ENCODE data around the gene SOX8. TPM values are rescaled to one million over a fixed set of nuclear protein-coding genes. Genes with fewer than 3 reads are reported as not detected.
A peak's percentile ranks its signal among the peaks of the same experiment; 100 is the strongest.

Gene SOX8
- total and polyA plus RNA-seq, 4 donors = 0.33 to 4.0 (median 0.39) TPM

GRCh38 chr16:959232-960040 is 22.1 kb upstream of the SOX8 start:
- H3K9ac ChIP-seq (ENCODE audit: insufficient read depth in 1 of 2, low read length in 2 of 2) = no peak overlapping the region
- no peaks in the 10 kb centered on the region for H3K9me3 ChIP-seq (ENCODE audit: control insufficient read depth in 4 of 4, insufficient read depth in 3 of 4, low read length in 3 of 4)
- peaks cover 0 to under 1% (median 0%) of the 10 kb centered on the region in 4 donors for H3K36me3 ChIP-seq (ENCODE audit: control insufficient read depth in 4 of 4, insufficient read depth in 4 of 4, low read length in 4 of 4)
- 90 to 94% methylated on average over 24 of the region's 24 CpGs for WGBS, 2 donors
- H3K4me1 ChIP-seq (ENCODE audit: control insufficient read depth in 5 of 5, insufficient read depth in 5 of 5, low read length in 5 of 5) = peaks cover 0 to 11% (median 9%) of the 10 kb centered on the region in 5 donors
- H3K27ac ChIP-seq (ENCODE audit: low read depth in 1 of 2, low read length in 1 of 2) = no peak overlapping the region
- DNase-seq (no peak), ATAC-seq (ENCODE audit: insufficient read depth, low FRiP score) (no peak)
- TF ChIP-seq CTCF (IDR thresholded peaks at IDR 0.05; ENCODE audit: control extremely low read depth, extremely low read depth) = no peak
- H3K27me3 ChIP-seq (ENCODE audit: control insufficient read depth in 3 of 3, insufficient read depth in 3 of 3, low read length in 2 of 3) = no peaks in the 10 kb centered on the region
- H3K4me3 ChIP-seq = no peak overlapping the region

- DNase-seq = no peak
- H3K27ac ChIP-seq (ENCODE audit: low read depth in 1 of 2, low read length in 1 of 2) = no peak overlapping the region
- H3K9me3 ChIP-seq (ENCODE audit: control insufficient read depth in 4 of 4, insufficient read depth in 3 of 4, low read length in 3 of 4) = peaks cover 0 to 2% (median 2%) of the 10 kb centered on the region in 4 donors
- H3K4me3 ChIP-seq = no peak overlapping the region
- H3K4me1 ChIP-seq (ENCODE audit: control insufficient read depth in 5 of 5, insufficient read depth in 5 of 5, low read length in 5 of 5) = peaks cover 0 to 15% (median 9%) of the 10 kb centered on the region in 5 donors
- WGBS, 2 donors = 87 to 92% methylated on average over 21 to 22 of the region's 22 CpGs
- H3K9ac ChIP-seq (ENCODE audit: insufficient read depth in 1 of 2, low read length in 2 of 2) = no peak overlapping the region
- H3K36me3 ChIP-seq (ENCODE audit: control insufficient read depth in 4 of 4, insufficient read depth in 4 of 4, low read length in 4 of 4) = peaks cover 0 to 15% (median 5%) of the 10 kb centered on the region in 4 donors
- no peak for ATAC-seq (ENCODE audit: insufficient read depth, low FRiP score)
- H3K27me3 ChIP-seq (ENCODE audit: control insufficient read depth in 3 of 3, insufficient read depth in 3 of 3, low read length in 2 of 3) = no peaks in the 10 kb centered on the region
- TF ChIP-seq CTCF (IDR thresholded peaks at IDR 0.05; ENCODE audit: control extremely low read depth, extremely low read depth) = no peak
Measured at GRCh38 chr16:962366-962765, 19.2 kb upstream of the SOX8 start.

- Histone ChIP-seq H3K4me1 (ENCODE audit: control insufficient read depth in 5 of 5, insufficient read depth in 5 of 5, low read length in 5 of 5) (peaks cover 0 to 15% (median 9%) of the 10 kb centered on the region in 5 donors), H3K36me3 (ENCODE audit: control insufficient read depth in 4 of 4, insufficient read depth in 4 of 4, low read length in 4 of 4) (peaks cover 0 to 21% (median 6%) of the 10 kb centered on the region in 4 donors), H3K27me3 (ENCODE audit: control insufficient read depth in 3 of 3, insufficient read depth in 3 of 3, low read length in 2 of 3) (no peaks in the 10 kb centered on the region), H3K9me3 (ENCODE audit: control insufficient read depth in 4 of 4, insufficient read depth in 3 of 4, low read length in 3 of 4) (peaks cover 0 to 2% (median 2%) of the 10 kb centered on the region in 4 donors), H3K27ac (ENCODE audit: low read depth in 1 of 2, low read length in 1 of 2) (peak overlapping the region in 1 of 2 donors; percentile 7), H3K9ac (ENCODE audit: insufficient read depth in 1 of 2, low read length in 2 of 2) (no peak overlapping the region), H3K4me3 (no peak overlapping the region)
- TF ChIP-seq CTCF (IDR thresholded peaks at IDR 0.05; ENCODE audit: control extremely low read depth, extremely low read depth) = no peak
- ATAC-seq (ENCODE audit: insufficient read depth, low FRiP score) = no peak
- no peak for DNase-seq
- WGBS, 2 donors = 85 to 88% methylated on average over 23 of the region's 23 CpGs
Measured at GRCh38 chr16:962901-963814, 18.4 kb upstream of the SOX8 start.
